ENCODE data around the gene PTBP2.

DNA sequence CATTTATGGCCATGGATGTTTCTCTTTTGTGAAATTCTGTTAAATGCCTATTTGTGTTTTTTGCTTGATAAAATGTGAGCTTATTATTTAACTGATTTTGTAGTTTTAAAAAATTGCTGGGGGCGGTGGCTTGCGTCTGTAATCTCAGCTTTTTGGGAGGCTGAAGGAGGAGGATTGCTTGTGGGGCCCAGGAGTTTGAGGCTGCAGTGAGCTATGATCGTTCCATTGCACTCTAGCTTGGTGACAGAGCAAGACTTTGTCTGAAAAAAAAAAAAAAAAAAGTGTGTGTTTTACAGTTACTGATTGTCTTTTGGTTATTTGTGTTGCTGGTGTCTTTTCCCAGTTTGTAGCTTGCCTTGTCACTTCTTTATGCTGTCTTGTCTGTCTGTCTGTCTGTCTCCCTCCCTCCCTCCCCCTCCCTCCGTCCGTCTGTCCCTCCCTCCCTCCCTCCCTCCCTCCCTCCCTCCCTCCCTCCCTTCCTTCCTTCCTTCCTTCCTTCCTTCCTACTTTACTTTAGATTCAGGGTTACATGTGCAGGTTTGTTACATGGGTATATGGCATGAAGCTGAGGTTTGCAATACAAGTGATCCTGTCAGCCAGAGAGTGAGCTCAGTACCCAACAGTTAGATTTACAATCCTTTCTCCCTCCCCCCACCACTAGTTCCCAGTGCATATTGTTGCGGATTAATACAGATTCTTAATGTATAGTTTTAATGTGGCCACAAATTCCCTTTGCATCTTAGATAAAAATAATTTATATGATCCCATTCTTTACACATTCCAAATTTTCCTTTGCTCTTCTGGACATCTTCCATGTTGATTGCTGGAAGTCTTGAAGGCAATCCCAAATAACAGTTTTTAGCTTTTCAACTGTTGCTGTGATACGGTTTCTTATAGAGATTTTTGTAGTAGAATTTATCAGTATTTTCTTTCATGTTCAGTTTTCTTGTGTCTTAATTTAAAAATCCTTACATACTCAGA, 25.1 kb downstream of the PTBP2 start:
- no peak for TF ChIP-seq POLR2A (IDR thresholded peaks at IDR 0.05)
- TF ChIP-seq, protein P1, sequence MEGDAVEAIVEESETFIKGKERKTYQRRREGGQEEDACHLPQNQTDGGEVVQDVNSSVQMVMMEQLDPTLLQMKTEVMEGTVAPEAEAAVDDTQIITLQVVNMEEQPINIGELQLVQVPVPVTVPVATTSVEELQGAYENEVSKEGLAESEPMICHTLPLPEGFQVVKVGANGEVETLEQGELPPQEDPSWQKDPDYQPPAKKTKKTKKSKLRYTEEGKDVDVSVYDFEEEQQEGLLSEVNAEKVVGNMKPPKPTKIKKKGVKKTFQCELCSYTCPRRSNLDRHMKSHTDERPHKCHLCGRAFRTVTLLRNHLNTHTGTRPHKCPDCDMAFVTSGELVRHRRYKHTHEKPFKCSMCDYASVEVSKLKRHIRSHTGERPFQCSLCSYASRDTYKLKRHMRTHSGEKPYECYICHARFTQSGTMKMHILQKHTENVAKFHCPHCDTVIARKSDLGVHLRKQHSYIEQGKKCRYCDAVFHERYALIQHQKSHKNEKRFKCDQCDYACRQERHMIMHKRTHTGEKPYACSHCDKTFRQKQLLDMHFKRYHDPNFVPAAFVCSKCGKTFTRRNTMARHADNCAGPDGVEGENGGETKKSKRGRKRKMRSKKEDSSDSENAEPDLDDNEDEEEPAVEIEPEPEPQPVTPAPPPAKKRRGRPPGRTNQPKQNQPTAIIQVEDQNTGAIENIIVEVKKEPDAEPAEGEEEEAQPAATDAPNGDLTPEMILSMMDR (IDR thresholded peaks at IDR 0.05): no peak

Data from gastroesophageal sphincter (tissue), 3 donors.